ENCODE measurements around the gene KRT86. TPM values are rescaled to one million over a fixed set of nuclear protein-coding genes. Genes with fewer than 3 reads are reported as not detected.
"Not testable (repeated sequence)": the region's sequence is repeated elsewhere in the genome, so short reads cannot be mapped to it uniquely, and the experiment has no call there.

Gene KRT86
- total RNA-seq, 1 donor from 2014 or later, result not detected

GRCh38 chr12:52235822-52236361 is 38.6 kb upstream of the KRT86 start:
- DNase-seq (ENCODE audit: low spot score, unreplicated experiment), result no peak
- H3K27ac Mint-ChIP-seq, result peak overlapping the region; percentile 65
- H3K9me3 Mint-ChIP-seq (ENCODE audit: low read depth), result no peaks in the 10 kb centered on the region
- H3K36me3 Mint-ChIP-seq (ENCODE audit: insufficient read depth), result no peaks in the 10 kb centered on the region
- TF ChIP-seq, protein P1, sequence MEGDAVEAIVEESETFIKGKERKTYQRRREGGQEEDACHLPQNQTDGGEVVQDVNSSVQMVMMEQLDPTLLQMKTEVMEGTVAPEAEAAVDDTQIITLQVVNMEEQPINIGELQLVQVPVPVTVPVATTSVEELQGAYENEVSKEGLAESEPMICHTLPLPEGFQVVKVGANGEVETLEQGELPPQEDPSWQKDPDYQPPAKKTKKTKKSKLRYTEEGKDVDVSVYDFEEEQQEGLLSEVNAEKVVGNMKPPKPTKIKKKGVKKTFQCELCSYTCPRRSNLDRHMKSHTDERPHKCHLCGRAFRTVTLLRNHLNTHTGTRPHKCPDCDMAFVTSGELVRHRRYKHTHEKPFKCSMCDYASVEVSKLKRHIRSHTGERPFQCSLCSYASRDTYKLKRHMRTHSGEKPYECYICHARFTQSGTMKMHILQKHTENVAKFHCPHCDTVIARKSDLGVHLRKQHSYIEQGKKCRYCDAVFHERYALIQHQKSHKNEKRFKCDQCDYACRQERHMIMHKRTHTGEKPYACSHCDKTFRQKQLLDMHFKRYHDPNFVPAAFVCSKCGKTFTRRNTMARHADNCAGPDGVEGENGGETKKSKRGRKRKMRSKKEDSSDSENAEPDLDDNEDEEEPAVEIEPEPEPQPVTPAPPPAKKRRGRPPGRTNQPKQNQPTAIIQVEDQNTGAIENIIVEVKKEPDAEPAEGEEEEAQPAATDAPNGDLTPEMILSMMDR (IDR thresholded peaks at IDR 0.05; ENCODE audit: unreplicated experiment), result no peak
- peaks cover 34% of the 10 kb centered on the region for H3K4me1 Mint-ChIP-seq (ENCODE audit: low read depth)
- H3K27me3 Mint-ChIP-seq, result peaks cover 38% of the 10 kb centered on the region
- H3K4me3 Mint-ChIP-seq (ENCODE audit: low read depth), result no peak overlapping the region

DNA sequence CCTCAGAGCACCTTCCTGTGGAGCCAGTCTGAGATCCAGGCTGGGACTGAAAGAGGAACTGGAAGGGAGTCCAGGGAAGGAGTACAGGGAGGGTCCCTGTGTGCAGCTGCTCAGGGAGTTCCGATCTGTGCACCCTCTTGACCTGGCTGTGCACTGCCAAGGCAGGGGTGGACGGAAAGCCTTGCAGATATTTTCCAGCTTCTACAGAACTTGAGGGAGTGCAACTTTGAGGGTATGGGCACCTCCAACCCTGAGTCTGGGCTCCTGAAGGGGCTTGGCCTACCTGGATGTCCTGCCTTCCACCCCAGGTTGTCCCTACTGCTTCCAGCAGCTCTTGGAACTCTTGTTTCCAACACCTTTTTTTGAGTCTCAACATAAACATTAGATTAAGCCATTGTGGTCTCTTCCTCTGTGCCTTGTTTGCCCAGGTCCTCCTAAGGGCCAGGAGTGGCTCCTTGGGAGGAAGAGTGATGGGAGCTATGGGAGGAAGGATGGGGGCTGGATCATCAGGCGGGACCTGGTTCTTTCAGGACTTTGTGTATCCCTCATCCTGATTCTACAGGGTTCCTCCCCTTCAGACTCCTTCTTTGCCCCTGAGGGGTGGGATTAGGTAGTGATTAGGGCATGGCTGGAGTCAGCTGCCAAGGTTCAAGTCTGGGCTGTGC is 37.9 kb upstream of the KRT86 start:
- Mint-ChIP-seq H3K4me1 (ENCODE audit: low read depth) (peaks cover 31% of the 10 kb centered on the region), H3K4me3 (ENCODE audit: low read depth) (no peak overlapping the region), H3K27ac (no peak overlapping the region), H3K36me3 (ENCODE audit: insufficient read depth) (no peaks in the 10 kb centered on the region), H3K27me3 (peaks cover 32% of the 10 kb centered on the region), H3K9me3 (ENCODE audit: low read depth) (no peaks in the 10 kb centered on the region)
- no peak for DNase-seq (ENCODE audit: low spot score, unreplicated experiment)
- TF ChIP-seq, protein P1 (IDR thresholded peaks at IDR 0.05; ENCODE audit: unreplicated experiment), result no peak

DNA sequence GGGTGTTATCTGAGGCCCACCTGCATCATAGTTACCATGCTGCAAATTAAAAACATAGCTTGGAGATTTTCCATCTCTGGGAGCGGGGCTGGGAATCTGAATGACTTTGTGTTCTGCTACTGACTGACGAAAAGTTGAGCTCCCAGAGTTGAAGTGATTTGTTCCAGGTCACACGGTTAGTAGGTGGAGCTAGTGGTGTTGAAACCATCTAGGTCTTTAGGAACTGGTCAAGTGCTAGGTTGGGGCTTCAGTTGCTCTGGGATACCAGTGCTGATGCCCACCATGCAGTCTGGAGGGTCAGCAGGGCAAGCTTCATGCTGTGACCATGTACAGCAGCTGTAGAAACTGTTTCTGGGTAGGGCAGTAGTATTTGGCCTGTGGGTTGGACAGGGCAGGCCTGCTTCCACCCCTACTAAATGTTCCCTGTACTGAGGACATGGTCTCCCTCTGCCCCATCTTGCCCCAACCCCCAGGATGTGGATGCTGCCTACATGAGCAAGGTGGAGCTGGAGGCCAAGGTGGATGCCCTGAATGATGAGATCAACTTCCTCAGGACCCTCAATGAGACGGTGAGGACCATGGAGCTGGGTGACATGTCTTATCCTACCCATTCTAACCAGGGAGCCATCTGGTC is 36.1 kb upstream of the KRT86 start:
- no peak overlapping the region for H3K4me3 Mint-ChIP-seq (ENCODE audit: low read depth)

GRCh38 chr12:52238916-52239646 is 35.4 kb upstream of the KRT86 start:
- DNase-seq (ENCODE audit: low spot score, unreplicated experiment), result no peak
- Mint-ChIP-seq H3K4me3 (ENCODE audit: low read depth) (no peak overlapping the region), H3K27me3 (peaks cover 19% of the 10 kb centered on the region), H3K27ac (peak overlapping the region; percentile 12), H3K4me1 (ENCODE audit: low read depth) (peaks cover 26% of the 10 kb centered on the region), H3K36me3 (ENCODE audit: insufficient read depth) (no peaks in the 10 kb centered on the region), H3K9me3 (ENCODE audit: low read depth) (no peaks in the 10 kb centered on the region)
- TF ChIP-seq, protein P1 (IDR thresholded peaks at IDR 0.05; ENCODE audit: unreplicated experiment), result no peak

More for the DNA sequence above, 36.1 kb upstream of the KRT86 start:
- Mint-ChIP-seq H3K36me3 (ENCODE audit: insufficient read depth) (no peaks in the 10 kb centered on the region), H3K4me1 (ENCODE audit: low read depth) (peaks cover 24% of the 10 kb centered on the region), H3K9me3 (ENCODE audit: low read depth) (no peaks in the 10 kb centered on the region), H3K27ac (no peak overlapping the region), H3K27me3 (peaks cover 18% of the 10 kb centered on the region)
- TF ChIP-seq, protein P1 (IDR thresholded peaks at IDR 0.05; ENCODE audit: unreplicated experiment), result no peak
- DNase-seq (ENCODE audit: low spot score, unreplicated experiment), result no peak

- no peak overlapping the region for H3K4me3 Mint-ChIP-seq (ENCODE audit: low read depth)
- DNase-seq (ENCODE audit: low spot score, unreplicated experiment), result no peak
- H3K4me1 Mint-ChIP-seq (ENCODE audit: low read depth), result peaks cover 29% of the 10 kb centered on the region
- H3K9me3 Mint-ChIP-seq (ENCODE audit: low read depth), result no peaks in the 10 kb centered on the region
- no peak overlapping the region for H3K27ac Mint-ChIP-seq
- TF ChIP-seq, protein P1 (IDR thresholded peaks at IDR 0.05; ENCODE audit: unreplicated experiment), result no peak
- H3K36me3 Mint-ChIP-seq (ENCODE audit: insufficient read depth), result no peaks in the 10 kb centered on the region
- peaks cover 18% of the 10 kb centered on the region for H3K27me3 Mint-ChIP-seq
These were observed 34.7 kb upstream of the KRT86 start for GRCh38 chr12:52239767-52240166.

DNA sequence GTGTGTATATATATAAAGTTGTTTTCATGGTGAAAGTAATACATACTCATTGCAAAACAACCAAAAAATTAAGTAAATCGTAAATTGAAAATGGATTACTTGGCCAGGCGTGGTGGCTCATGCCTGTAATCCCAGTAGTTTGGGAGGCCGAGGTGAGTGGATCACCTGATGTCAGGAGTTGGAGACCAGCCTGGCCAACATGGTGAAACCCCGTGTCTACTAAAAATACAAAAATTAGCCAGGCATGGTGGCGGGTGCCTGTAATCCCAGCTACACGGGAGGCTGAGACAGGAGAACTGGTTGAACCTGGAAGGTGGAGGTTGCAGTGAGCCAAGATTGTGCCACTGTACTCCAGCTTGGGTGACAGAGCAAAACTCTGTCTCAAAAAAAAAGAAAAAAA is 34.2 kb upstream of the KRT86 start:
- not testable (repeated sequence) for H3K36me3 Mint-ChIP-seq (ENCODE audit: insufficient read depth); DNase-seq (ENCODE audit: low spot score, unreplicated experiment); H3K4me3 Mint-ChIP-seq (ENCODE audit: low read depth); H3K9me3 Mint-ChIP-seq (ENCODE audit: low read depth); H3K27ac Mint-ChIP-seq
- peaks cover 18% of the 10 kb centered on the region for H3K27me3 Mint-ChIP-seq
- H3K4me1 Mint-ChIP-seq (ENCODE audit: low read depth), result peaks cover 29% of the 10 kb centered on the region
